Measurements from ENCODE around the gene GLB1L2.

The GLB1L2 gene

GRCh38 chr11:134389464-134390180 is 57.8 kb downstream of the GLB1L2 start:
- no peak for DNase-seq

- no peak for DNase-seq
Observed at GRCh38 chr11:134390706-134391569, 59.1 kb downstream of the GLB1L2 start.

DNA sequence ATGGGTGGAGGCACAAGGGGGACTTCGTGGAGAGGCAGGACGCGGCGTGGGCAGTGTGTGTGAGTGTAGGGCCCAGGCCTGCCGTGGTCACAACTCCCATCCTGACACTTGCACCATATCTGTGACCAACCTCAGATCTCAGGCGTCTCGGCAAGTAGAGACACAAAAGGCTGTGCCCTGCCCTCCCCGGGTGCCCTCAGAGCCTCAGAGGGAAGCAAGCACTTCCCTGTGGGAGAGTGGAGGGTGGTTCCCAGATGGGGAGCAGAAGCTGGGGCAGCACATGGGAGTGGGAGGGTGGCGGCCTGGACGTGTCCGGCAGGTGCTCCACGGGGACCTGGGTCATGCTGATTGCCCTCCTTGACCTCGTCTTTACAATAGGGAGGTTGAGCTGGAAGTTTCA is 59.9 kb downstream of the GLB1L2 start:
- no peak for DNase-seq

DNA sequence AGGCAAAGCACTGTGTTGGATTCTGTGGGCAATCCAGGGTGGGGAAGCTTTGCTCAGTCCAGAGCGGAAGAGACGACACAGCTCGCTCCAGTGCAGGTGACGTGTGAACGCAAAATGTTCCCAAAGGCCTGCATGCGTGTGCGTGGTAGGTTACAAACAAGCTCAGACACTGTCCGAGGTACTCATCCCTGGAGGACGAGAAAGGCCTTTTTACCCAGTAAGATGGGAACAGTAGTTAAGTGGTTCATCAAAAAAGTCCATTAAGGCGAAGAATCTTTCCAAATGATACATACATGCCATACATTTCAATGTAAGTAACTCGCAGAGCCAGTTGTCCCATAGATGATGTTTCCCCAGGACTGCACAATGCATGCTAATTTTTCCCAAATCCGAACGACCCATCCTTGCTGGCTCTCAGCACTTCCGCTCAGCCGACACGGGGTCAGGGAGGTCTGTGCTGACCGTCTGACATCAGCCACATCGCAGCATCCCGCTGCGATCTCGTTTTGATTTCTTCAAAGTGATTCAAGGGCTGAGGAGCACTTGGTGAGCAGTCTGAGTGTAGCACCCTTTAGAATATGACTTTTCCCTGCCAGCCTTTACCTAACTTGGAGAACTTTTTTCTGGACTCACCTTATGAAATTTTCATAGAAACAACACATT is 61.3 kb downstream of the GLB1L2 start:
- no peak for DNase-seq

DNA sequence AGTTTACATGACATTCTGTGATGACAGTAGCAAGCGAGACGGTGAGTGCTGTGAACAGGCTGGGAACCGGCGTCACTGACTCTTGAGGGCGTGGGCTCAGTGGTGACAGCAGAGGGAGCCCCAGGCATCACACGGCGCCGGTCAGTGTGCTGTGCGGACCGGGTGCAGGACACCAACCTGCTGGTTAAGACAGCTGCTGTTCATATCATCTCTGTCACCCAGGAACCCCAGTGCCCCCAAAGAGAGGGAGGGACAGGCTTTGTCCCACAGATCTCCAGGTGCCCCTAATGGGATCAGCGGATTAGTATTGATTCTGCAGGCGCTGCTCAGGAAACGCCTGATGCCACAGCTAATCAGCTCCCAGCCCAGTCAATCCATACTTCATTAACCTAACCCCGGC is 61.9 kb downstream of the GLB1L2 start:
- DNase-seq = no peak

DNA sequence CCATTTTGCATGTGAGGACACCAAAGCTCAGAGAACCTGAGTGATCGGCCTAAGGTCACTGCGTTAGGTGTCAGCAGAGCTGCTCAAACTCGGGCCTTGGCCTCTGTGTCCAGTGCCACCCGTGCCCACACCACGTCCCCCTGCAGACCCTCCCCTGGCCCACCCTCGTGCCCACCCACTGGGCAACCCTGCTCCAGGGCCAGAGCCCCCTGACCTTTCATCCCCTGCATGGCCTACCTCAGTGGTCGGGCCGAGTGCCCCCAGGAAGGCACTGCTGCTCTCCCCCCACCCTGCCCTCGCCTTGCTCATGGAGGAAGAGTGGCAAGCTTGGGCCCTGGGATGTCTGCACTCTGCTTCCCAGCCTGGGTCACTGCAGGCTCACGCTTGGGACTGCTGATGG is 62.5 kb downstream of the GLB1L2 start:
- DNase-seq = no peak

DNA sequence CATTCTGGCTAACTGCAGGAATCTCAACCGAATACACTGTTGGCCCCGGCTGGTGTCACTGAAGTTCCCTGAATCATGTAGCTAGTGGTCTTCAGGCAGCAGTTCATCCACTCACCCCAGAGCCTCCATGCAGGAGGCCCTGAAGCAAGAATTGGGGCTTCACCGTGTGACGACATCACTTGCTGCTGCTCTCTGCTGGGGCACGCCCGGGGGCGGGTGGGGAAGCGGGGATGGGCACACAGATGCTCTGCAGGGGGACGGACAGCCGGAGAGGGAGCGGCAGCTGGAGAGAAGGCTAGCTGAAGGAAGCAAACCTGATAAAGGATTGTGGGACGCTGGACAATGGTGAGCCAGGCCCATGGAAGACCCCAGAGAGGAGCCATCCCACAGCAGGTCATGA is 63.2 kb downstream of the GLB1L2 start:
- DNase-seq = no peak

DNA sequence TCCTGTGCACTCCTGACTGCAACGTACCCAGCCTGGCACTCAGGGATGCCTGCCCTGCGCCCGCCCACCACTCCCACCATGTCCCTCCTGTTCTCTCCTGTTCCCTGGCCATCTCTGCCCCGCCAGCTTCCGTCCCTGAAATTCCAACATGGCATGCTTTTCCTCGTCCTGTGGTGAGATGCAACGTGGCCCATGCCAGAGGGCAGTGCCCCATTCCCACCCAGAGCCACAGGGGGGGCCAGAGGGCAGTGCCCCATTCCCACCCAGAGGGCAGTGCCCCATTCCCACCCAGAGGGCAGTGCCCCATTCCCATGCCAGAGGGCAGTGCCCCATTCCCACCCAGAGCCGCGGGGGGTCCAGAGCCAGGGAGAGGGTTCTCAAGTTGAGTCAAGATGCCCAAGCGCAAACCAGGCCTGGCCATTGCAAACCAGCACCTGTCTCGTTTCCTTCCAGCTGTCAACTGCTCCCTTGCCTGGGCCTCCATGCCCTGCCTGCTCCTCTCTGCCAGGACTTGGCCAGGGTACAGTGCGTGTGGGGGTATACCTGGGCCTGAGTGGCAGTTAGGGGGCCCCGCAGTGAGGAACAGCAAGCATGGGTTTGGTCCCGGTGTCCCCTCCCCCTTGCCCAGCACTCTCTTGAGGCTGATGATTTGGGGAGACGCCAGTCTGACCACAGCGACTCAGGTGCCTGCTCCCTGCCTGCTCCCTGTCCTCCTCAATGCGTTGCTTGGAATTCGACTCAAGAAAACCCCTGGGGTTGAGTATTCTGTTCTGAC is 65.7 kb downstream of the GLB1L2 start:
- no peak for DNase-seq

DNA sequence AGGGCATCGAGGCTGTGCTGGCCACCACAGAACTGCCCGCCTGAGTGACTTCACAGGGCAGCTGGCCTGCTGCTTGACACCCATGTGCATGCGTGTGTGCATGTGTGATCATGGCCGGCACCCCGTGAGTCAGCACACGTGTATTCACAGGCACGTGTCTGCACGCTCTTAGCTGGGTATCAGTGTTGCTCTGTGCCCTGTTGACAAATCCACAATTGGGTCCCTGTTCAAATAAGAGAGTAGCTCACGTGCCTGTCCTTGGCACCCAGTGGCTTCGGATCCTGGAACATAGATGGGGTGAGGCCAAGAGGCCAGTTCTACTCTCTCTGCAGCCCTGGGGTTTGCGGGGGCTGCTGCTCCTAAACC is 66.3 kb downstream of the GLB1L2 start:
- no peak for DNase-seq

DNA sequence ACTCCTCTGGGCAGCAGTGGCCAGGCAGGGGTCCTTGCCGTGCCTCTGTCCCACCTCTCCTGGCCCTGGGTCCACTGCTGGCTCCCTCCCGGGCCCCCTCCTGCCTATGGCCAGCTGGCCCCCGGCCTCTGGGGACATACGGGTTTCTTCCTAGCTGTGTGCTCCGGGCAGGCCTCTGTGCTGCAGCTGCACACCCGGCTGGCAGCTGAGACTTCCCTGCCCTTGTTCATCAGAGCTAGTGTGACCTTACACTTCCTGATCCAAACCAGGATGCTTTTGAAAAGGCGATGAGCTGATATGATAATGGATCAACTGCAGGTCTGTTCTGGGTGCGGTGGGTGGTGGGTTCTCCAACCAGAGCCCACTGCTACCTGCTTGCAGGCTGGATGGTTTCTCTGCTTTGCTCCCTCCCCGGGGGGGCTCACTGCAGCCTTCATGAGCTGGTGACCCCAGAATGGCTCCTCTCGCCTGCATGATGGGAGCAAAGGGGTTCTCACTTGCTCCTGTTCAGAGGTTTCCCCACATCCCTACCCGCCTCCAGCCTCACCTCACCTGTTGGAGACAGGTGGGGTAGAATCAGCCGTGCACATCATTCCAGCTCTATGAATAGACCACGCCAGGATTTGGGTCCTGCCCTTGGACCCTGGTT is 67.0 kb downstream of the GLB1L2 start:
- DNase-seq = no peak

DNA sequence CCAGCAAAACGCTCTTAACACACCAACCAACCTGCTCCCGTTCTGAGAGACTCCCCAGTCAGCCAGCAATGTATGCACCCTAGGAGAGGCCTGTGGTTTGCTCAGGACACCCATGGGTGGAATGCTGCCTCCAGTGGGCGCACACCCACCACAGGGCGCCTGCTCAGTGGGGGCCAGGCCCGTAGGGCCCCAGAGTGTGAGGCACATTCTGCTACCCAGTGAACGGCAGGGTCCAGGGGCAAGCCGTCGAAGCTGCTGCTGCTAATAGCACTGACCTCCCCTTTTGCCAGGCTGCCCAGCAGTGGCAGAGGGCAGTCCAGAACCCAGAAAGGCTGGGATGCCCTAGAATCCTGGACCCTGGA is 67.5 kb downstream of the GLB1L2 start:
- DNase-seq = no peak

- DNase-seq = no peak
Observed at GRCh38 chr11:134399996-134400395, 68.2 kb downstream of the GLB1L2 start.

GRCh38 chr11:134401825-134402809 is 70.3 kb downstream of the GLB1L2 start:
- DNase-seq = no peak

DNA sequence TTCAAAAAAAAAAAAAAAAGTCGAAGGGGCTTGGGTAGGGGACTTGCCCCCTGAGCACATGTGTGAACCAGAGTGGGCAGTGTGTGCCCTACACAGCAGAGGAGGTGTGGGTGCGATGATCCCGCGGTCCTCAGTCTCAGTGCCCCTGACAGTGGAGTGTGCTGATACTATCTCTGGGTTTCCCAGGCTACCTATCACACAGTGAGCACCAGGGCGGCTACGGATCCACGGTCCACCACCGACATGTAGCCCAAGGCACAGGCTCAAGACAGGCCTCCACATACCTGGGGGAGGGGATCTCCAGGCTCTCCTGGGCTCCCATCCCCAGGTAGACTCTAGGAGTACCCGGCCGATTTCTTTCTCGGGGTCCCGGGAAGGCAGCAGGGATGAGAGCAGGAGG is 71.1 kb downstream of the GLB1L2 start:
- no peak for DNase-seq

DNA sequence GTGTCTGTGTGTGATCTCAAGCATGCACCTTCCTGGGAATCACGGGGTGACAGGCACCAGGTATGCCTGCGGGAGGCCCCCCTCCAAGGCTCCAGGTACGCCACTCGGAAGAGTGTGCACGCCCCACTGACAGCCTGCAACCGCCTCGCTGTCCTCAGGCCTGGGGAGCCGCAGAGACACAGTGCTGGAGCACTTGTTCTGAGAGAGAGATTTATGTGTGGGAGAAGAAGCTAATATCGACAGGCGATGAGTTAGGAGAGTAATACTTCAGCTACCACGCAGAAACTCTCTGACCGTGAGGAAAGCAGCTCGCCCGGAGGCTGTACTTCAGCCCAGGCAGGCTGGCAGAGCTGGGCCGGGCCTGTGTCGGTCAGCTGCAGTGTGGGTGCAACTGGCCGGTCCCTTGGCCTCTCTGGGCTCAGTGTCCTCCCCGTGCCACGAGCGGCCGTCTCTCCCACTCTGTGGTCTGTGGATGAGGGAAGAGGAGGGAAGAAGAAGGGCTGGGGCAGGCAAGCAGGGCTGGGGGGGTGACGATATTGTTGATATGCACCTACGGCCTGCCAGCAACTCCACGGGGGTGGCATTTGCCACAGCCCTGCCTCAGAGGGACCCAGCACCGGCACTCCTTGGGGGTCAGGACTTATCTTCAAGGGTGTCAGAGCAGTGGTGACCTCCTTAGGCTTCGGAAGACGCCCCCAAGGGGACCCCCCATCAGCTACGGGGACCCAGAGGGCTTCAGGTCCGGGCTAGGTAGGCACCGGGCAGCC is 73.0 kb downstream of the GLB1L2 start:
- no peak for DNase-seq

DNA sequence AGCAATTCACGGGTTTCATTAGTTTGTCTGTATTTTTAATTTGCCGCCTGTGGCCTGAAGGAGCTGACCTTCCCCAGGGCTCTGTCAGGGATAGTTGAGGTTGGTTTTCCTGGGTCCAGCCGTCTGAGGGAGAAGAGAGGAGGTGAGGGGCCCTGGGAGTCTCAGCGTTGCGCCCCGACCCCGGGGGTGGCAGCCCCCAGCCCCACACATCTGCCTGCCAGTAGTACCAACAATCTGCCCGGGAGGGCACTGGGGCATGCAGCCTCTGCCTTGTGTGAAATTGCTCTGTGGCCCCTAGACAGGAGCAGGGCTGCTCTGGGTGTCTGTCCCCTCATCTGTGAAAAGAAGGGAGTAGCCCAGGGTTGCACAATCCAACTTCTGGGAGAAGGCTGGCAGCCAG is 73.6 kb downstream of the GLB1L2 start:
- no peak for DNase-seq

- DNase-seq = no peak
Observed at GRCh38 chr11:134405841-134406240, 74.1 kb downstream of the GLB1L2 start.

GRCh38 chr11:134406264-134407185 is 74.7 kb downstream of the GLB1L2 start:
- no peak for DNase-seq

DNA sequence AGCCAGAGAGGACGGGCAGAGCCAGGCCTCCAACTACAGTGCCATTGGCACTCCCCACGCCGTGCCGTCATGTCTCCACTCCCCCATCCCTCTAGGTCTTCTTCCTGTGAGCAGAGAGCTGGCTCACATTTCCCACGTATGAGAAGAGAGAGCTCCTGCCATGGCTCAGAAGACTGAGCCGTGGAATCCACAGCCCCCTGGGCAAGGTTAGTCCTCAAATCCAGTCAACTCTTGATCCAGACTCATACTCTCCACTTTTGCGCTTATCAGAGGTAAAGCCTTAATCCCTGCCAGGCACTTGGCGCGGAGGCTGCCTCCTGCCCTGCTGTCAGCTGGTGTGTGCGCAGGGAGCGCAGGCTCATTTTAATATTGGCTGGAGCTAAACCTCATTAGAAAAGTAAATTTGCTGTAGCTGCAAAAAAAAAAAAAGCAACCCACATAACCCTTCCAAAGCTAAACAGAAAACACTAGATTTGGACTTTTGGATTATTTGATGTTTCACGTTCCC is 75.6 kb downstream of the GLB1L2 start:
- no peak for DNase-seq

Data from Kasumi-1 (cell line).